Mesothelial cell of epicardium (in vitro differentiated cells): Measurements from ENCODE around the gene ADO. TPM values are rescaled to one million over a fixed set of nuclear protein-coding genes. Genes with fewer than 3 reads are reported as not detected.
A peak's percentile ranks its signal among the peaks of the same experiment; 100 is the strongest.

ENCODE experiments used
- DNase-seq, 2 experiments: peaks; one replicate each; pipeline ENCODE4 v3.0.0; 2021; ENCODE audit warnings: low spot score in 2 of 2; ENCODE audit not compliant: unreplicated experiment in 2 of 2
- H3K27ac Mint-ChIP-seq: 2 replicates; pipeline ENCODE4 v1.8.0; 2021; ENCODE audit warnings: mixed read lengths
- H3K27me3 Mint-ChIP-seq: 2 replicates; pipeline ENCODE4 v1.8.0; 2021; ENCODE audit warnings: low read depth, mixed read lengths
- H3K36me3 Mint-ChIP-seq: 2 replicates; pipeline ENCODE4 v1.8.0; 2021; ENCODE audit warnings: mixed read lengths
- H3K4me1 Mint-ChIP-seq: 2 replicates; pipeline ENCODE4 v1.8.0; 2021; ENCODE audit warnings: mixed read lengths
- H3K4me3 Mint-ChIP-seq: 2 replicates; pipeline ENCODE4 v1.8.0; 2021; ENCODE audit warnings: mild to moderate bottlenecking, moderate library complexity, mixed read lengths
- H3K9me3 Mint-ChIP-seq: 2 replicates; pipeline ENCODE4 v1.8.0; 2021; ENCODE audit warnings: mixed read lengths
- CTCF ChIP-seq: fragments of 200-600 bp; sonication (generic); IDR thresholded peaks from one replicate; pipeline ENCODE4 v1.5.0; 2021; ENCODE audit warnings: antibody characterized with exemption; ENCODE audit not compliant: unreplicated experiment
- total RNA-seq: library from RNA; stranded (reverse); gene quantifications from 3 replicates; pipeline ENCODE4 v1.2.1, GENCODE V29; 2021

Gene ADO
- total RNA-seq, 1 donor from 2014 or later = 20.1 TPM

- Mint-ChIP-seq H3K36me3 (no peaks in the 10 kb centered on the region), H3K27ac (no peak overlapping the region), H3K4me3 (no peak overlapping the region), H3K27me3 (peaks cover 48% of the 10 kb centered on the region), H3K9me3 (no peaks in the 10 kb centered on the region), H3K4me1 (peaks cover 2% of the 10 kb centered on the region)
- no peak for DNase-seq
- no peak for TF ChIP-seq CTCF
These were observed 7.6 kb upstream of the ADO start for GRCh38 chr10:62796896-62797295.

- no peak overlapping the region for H3K27ac Mint-ChIP-seq
- H3K27me3 Mint-ChIP-seq = peaks cover 32% of the 10 kb centered on the region
- no peak overlapping the region for H3K4me3 Mint-ChIP-seq
- DNase-seq = no peak
- no peak for TF ChIP-seq CTCF
- no peaks in the 10 kb centered on the region for H3K36me3 Mint-ChIP-seq
- H3K4me1 Mint-ChIP-seq = peaks cover 16% of the 10 kb centered on the region
- H3K9me3 Mint-ChIP-seq = no peaks in the 10 kb centered on the region
These were observed 2.6 kb upstream of the ADO start for GRCh38 chr10:62801871-62802270.

- no peaks in the 10 kb centered on the region for H3K9me3 Mint-ChIP-seq
- H3K4me1 Mint-ChIP-seq = peaks cover 34% of the 10 kb centered on the region
- H3K4me3 Mint-ChIP-seq = peak overlapping the region; percentile 86
- H3K27me3 Mint-ChIP-seq = peaks cover 15% of the 10 kb centered on the region
- H3K27ac Mint-ChIP-seq = peak overlapping the region; percentile 99
- no peak for TF ChIP-seq CTCF
- no peak for DNase-seq
- no peaks in the 10 kb centered on the region for H3K36me3 Mint-ChIP-seq
These were observed 680 bp upstream of the ADO start for GRCh38 chr10:62803724-62804355.

GRCh38 chr10:62805231-62806099, 945 bp downstream of the ADO start:
- peak in 1 of 2 experiments; percentile 53 for DNase-seq
- Mint-ChIP-seq H3K4me3 (peak overlapping the region; percentile 90), H3K27ac (peak overlapping the region; percentile 93), H3K9me3 (no peaks in the 10 kb centered on the region), H3K36me3 (no peaks in the 10 kb centered on the region), H3K27me3 (peaks cover 3% of the 10 kb centered on the region), H3K4me1 (peaks cover 34% of the 10 kb centered on the region)
- no peak for TF ChIP-seq CTCF

GRCh38 chr10:62806251-62806650, 1.7 kb downstream of the ADO start:
- Mint-ChIP-seq H3K9me3 (no peaks in the 10 kb centered on the region), H3K36me3 (no peaks in the 10 kb centered on the region), H3K4me1 (peaks cover 34% of the 10 kb centered on the region), H3K27ac (no peak overlapping the region), H3K4me3 (peak overlapping the region; percentile 90), H3K27me3 (peaks cover 6% of the 10 kb centered on the region)
- no peak for DNase-seq
- TF ChIP-seq CTCF = no peak
